B cell (primary cell): ENCODE measurements around the gene BABAM2. TPM values are rescaled to one million over a fixed set of nuclear protein-coding genes. Genes with fewer than 3 reads are reported as not detected.

Experiments
- ATAC-seq: fragments of 200-7000 bp; cut with Tn5 transposase; one replicate; pipeline ENCODE4 v1.10.0; 2021; ENCODE audit warnings: low read depth, mild to moderate bottlenecking, moderate number of reproducible peaks, moderate library complexity
- CTCF ChIA-PET: fragments of 350-600 bp; sonication (Branson Sonifier 250); formaldehyde crosslinking; loops from one replicate; lab custom pipeline; 2021; ENCODE audit warnings: antibody characterized with exemption, inconsistent platforms; lab: Charles Lee
- POLR2A ChIA-PET: fragments of 350-600 bp; sonication (Branson Sonifier 250); formaldehyde crosslinking; loops from one replicate; lab custom pipeline; 2021; ENCODE audit warnings: antibody characterized with exemption; lab: Charles Lee
- DNase-seq: peaks from one replicate; pipeline ENCODE4 v3.0.0; 2013
- H2AFZ ChIP-seq: 2 replicates; pipeline ENCODE4 v1.6.1; 2012; ENCODE audit warnings: mild to moderate bottlenecking, low read depth, low read length; ENCODE audit not compliant: insufficient read depth, poor library complexity, severe bottlenecking
- H3K27ac ChIP-seq, 2 donors: 1 replicate in 1 of 2; 2 replicates in 1 of 2; pipeline ENCODE4 v1.5.1; 2012 to 2013; ENCODE audit warnings: low read length in 2 of 2, mild to moderate bottlenecking in 2 of 2, moderate library complexity in 1 of 2
- H3K27me3 ChIP-seq, 4 experiments: fragments of 200-600 bp in 1 of 4; sonication (generic) in 1 of 4; replicated peaks in 1 of 4; 1 replicate in 2 of 4; 2 replicates in 2 of 4; pipeline versions ENCODE4 v1.6.1 to v1.7.0; 2013 to 2016; ENCODE audit warnings: low read length in 3 of 4, mild to moderate bottlenecking in 2 of 4, mixed read lengths in 1 of 4, moderate library complexity in 1 of 4; ENCODE audit not compliant: insufficient read depth in 4 of 4, control insufficient read depth in 3 of 4; ENCODE audit errors: control extremely low read depth in 1 of 4
- H3K36me3 ChIP-seq, 2 experiments: replicated peaks in 1 of 2; 1 replicate in 1 of 2; 2 replicates in 1 of 2; pipeline versions ENCODE4 v1.6.1 to v1.7.1; 2013; ENCODE audit warnings: low read length in 1 of 2; ENCODE audit not compliant: insufficient read depth in 2 of 2, control insufficient read depth in 1 of 2; ENCODE audit errors: control extremely low read depth in 1 of 2, extremely low read depth in 1 of 2
- H3K4me1 ChIP-seq, 2 donors: fragments of 200-600 bp in 1 of 2; sonication (generic) in 1 of 2; 1 replicate in 1 of 2; 2 replicates in 1 of 2; pipeline versions ENCODE4 v1.5.1 to v1.6.1; 2013 to 2017; ENCODE audit warnings: low read length in 2 of 2; ENCODE audit not compliant: control insufficient read depth in 2 of 2, insufficient read depth in 2 of 2
- H3K4me2 ChIP-seq: replicated peaks from 2 replicates; pipeline ENCODE3; 2012; ENCODE audit warnings: mild to moderate bottlenecking, low read depth, low read length; ENCODE audit not compliant: poor library complexity, severe bottlenecking
- H3K4me3 ChIP-seq, 5 experiments: fragments of 200-600 bp in 1 of 5; sonication (generic) in 1 of 5; 1 replicate in 3 of 5; 2 replicates in 2 of 5; pipeline versions ENCODE4 v1.5.1 to v1.7.0; 2011 to 2016; ENCODE audit warnings: low read length in 4 of 5, mild to moderate bottlenecking in 4 of 5, low read depth in 2 of 5, control low read depth in 1 of 5, moderate library complexity in 1 of 5; ENCODE audit not compliant: insufficient read depth in 1 of 5; ENCODE audit errors: control extremely low read depth in 1 of 5, extremely low read depth in 1 of 5
- H3K79me2 ChIP-seq: fragments of 200-600 bp; sonication (generic); one replicate; pipeline ENCODE4 v1.6.0; 2016; ENCODE audit warnings: low read length; ENCODE audit not compliant: control insufficient read depth, insufficient read depth
- H3K9ac ChIP-seq: fragments of 200-600 bp; sonication (generic); 2 replicates; pipeline ENCODE4 v1.6.1; 2017; ENCODE audit warnings: mild to moderate bottlenecking, low read length, moderate library complexity
- H3K9me3 ChIP-seq, 3 donors: one replicate each; pipeline versions ENCODE4 v1.6.1 to v1.7.1; 2013; ENCODE audit warnings: low read length in 2 of 3; ENCODE audit not compliant: control insufficient read depth in 2 of 3, insufficient read depth in 1 of 3; ENCODE audit errors: control extremely low read depth in 1 of 3
- H4K20me1 ChIP-seq: 2 replicates; pipeline ENCODE4 v1.6.0; 2012; ENCODE audit warnings: mild to moderate bottlenecking, low read length; ENCODE audit not compliant: insufficient read depth, control insufficient read depth, poor library complexity, severe bottlenecking
- H3K27ac Mint-ChIP-seq: one replicate; pipeline ENCODE4 v1.8.0; 2021; ENCODE audit warnings: mixed read lengths
- H3K27me3 Mint-ChIP-seq: one replicate; pipeline ENCODE4 v1.8.0; 2021; ENCODE audit warnings: mixed read lengths
- H3K4me1 Mint-ChIP-seq: one replicate; pipeline ENCODE4 v1.8.0; 2021; ENCODE audit warnings: mixed read lengths
- H3K4me3 Mint-ChIP-seq: one replicate; pipeline ENCODE4 v1.8.0; 2021; ENCODE audit warnings: mixed read lengths
- H3K9me3 Mint-ChIP-seq: one replicate; pipeline ENCODE4 v1.8.0; 2022; ENCODE audit warnings: mixed read lengths; ENCODE audit not compliant: insufficient read depth
- EZH2 ChIP-seq: IDR thresholded peaks from 2 replicates; pipeline ENCODE4 v1.6.1; 2012; ENCODE audit warnings: borderline replicate concordance, low read depth, mild to moderate bottlenecking, moderate library complexity, low read length; ENCODE audit not compliant: insufficient read depth, poor library complexity, severe bottlenecking
- WGBS: methylation state at CpG from one replicate; pipeline ENCODE4 v1.1.5; 2013; ENCODE audit warnings: missing lambda C conversion rate; ENCODE audit not compliant: insufficient coverage; 5-methylcytosine and 5-hydroxymethylcytosine counted together
- intact Hi-C: fragments of 100-400 bp; cut with micrococcal nuclease; formaldehyde crosslinking; loops from one replicate; pipeline ENCODE4 v1.10.0; 2022
- polyA plus RNA-seq: library from polyadenylated mRNA; depleted of rRNA; stranded (reverse); fragments of >200 nt; gene quantifications from 2 replicates; pipeline ENCODE4 v1.2.3, GENCODE V29; 2012
- total RNA-seq, 2 donors: library from RNA; stranded (reverse); fragments of 120-200 nt in 1 of 2; gene quantifications; 1 replicate in 1 of 2; 2 replicates in 1 of 2; pipeline versions ENCODE4 v1.2.3 to v1.2.4, GENCODE V29; 2013 to 2022
- TF ChIP-seq, protein P1 (sequence below): fragments of 200-600 bp; IDR thresholded peaks from one replicate; pipeline ENCODE4 v1.8.0; 2022; ENCODE audit warnings: antibody characterized with exemption, mild to moderate bottlenecking

The BABAM2 gene
- total and polyA plus RNA-seq, 2 donors (not counting 1 experiment from before 2014, with no cell fraction given): 22.3 to 69.6 TPM

DNA sequence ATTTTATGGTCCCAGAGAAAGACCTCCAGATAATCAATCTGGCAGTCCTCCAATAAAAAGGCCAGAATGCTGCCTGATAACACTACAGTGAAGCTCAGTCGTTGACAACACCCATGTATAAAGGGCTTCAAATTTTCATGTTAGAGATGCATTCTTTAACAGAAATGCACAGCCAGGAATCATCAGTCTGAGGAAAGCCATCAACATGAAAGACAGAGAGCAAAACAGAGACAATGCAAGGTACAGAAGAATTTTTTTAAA, 13.8 kb downstream of the BABAM2 start:
- no peak overlapping the region for H3K4me2 ChIP-seq
- H3K9ac ChIP-seq: no peak overlapping the region
- TF ChIP-seq, protein P1, sequence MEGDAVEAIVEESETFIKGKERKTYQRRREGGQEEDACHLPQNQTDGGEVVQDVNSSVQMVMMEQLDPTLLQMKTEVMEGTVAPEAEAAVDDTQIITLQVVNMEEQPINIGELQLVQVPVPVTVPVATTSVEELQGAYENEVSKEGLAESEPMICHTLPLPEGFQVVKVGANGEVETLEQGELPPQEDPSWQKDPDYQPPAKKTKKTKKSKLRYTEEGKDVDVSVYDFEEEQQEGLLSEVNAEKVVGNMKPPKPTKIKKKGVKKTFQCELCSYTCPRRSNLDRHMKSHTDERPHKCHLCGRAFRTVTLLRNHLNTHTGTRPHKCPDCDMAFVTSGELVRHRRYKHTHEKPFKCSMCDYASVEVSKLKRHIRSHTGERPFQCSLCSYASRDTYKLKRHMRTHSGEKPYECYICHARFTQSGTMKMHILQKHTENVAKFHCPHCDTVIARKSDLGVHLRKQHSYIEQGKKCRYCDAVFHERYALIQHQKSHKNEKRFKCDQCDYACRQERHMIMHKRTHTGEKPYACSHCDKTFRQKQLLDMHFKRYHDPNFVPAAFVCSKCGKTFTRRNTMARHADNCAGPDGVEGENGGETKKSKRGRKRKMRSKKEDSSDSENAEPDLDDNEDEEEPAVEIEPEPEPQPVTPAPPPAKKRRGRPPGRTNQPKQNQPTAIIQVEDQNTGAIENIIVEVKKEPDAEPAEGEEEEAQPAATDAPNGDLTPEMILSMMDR: no peak
- no peak for TF ChIP-seq EZH2
- H3K27ac ChIP-seq: no peak overlapping the region
- no peak overlapping the region for H2AFZ ChIP-seq
- ATAC-seq (no peak), DNase-seq (no peak)
- peaks cover 0 to 3% of the 10 kb centered on the region in 2 experiments for H3K36me3 ChIP-seq
- H3K4me1 Mint-ChIP-seq: peaks cover 12% of the 10 kb centered on the region
- no peak overlapping the region for H3K27ac Mint-ChIP-seq
- H3K4me1 ChIP-seq: no peaks in the 10 kb centered on the region
- H3K79me2 ChIP-seq: peaks cover 34% of the 10 kb centered on the region
- H3K9me3 Mint-ChIP-seq: no peaks in the 10 kb centered on the region
- H3K4me3 ChIP-seq: no peak overlapping the region
- intact Hi-C loops: no loop called here
- H3K9me3 ChIP-seq: no peaks in the 10 kb centered on the region
- H3K4me3 Mint-ChIP-seq: no peak overlapping the region
- POLR2A ChIA-PET: no interaction called here
- WGBS: no CpG with 5 or more reads among the region's 1 CpG
- CTCF ChIA-PET: interaction anchor here (0.5 kb wide), 1 partner anchor 865 kb away, joined by 3 read pairs; no protein-coding TSS in a partner anchor
- H4K20me1 ChIP-seq: no peaks in the 10 kb centered on the region
- H3K27me3 ChIP-seq: no peaks in the 10 kb centered on the region
- H3K27me3 Mint-ChIP-seq: no peaks in the 10 kb centered on the region

DNA sequence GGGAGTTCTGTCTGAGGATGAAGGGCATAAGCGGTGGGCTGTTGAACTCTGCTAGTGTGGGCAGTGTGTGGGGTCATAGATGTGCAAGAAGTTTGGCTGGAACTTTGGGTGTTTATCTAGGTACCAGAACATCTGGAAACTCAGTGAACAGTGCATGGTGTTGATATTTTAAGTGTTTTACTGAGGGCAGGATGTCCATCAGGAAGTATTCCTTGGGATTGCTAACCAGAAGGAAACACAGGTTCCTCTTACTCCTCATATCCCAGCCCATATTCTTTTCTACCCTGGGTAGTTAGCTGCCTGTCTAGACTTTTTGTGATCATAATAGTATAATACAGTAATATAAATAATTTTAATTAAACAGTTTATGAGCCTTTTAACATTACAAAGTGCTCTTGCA, 15.5 kb downstream of the BABAM2 start:
- no CpG with 5 or more reads among the region's 1 CpG for WGBS
- peaks cover 32% of the 10 kb centered on the region for H3K79me2 ChIP-seq
- peaks cover 16% of the 10 kb centered on the region for H3K4me1 Mint-ChIP-seq

More for the DNA sequence above, 15.5 kb downstream of the BABAM2 start:
- Histone ChIP-seq H3K36me3 (peaks cover 0 to 3% of the 10 kb centered on the region in 2 experiments), H3K4me3 (no peak overlapping the region), H3K27ac (no peak overlapping the region), H3K27me3 (no peaks in the 10 kb centered on the region), H3K4me1 (peaks cover 0 to 4% of the 10 kb centered on the region in 2 donors), H3K9ac (no peak overlapping the region), H3K4me2 (no peak overlapping the region), H4K20me1 (no peaks in the 10 kb centered on the region), H3K9me3 (no peaks in the 10 kb centered on the region), H2AFZ (no peak overlapping the region)
- no peak for DNase-seq
- H3K4me3 Mint-ChIP-seq: no peak overlapping the region
- H3K27ac Mint-ChIP-seq: no peak overlapping the region
- no peaks in the 10 kb centered on the region for H3K9me3 Mint-ChIP-seq
- H3K27me3 Mint-ChIP-seq: no peaks in the 10 kb centered on the region
- POLR2A ChIA-PET: no interaction called here
- intact Hi-C loops: no loop called here
- CTCF ChIA-PET: no interaction called here
- ATAC-seq: no peak
- TF ChIP-seq EZH2: no peak
- TF ChIP-seq, protein P1: no peak
